ENCODE results near the gene TTC27. TPM values are rescaled to one million over a fixed set of nuclear protein-coding genes. Genes with fewer than 3 reads are reported as not detected.
A peak's percentile ranks its signal among the peaks of the same experiment; 100 is the strongest.

Gene TTC27
- total and polyA plus RNA-seq, 9 donors = 9.9 to 21.2 (median 15.3) TPM

DNA sequence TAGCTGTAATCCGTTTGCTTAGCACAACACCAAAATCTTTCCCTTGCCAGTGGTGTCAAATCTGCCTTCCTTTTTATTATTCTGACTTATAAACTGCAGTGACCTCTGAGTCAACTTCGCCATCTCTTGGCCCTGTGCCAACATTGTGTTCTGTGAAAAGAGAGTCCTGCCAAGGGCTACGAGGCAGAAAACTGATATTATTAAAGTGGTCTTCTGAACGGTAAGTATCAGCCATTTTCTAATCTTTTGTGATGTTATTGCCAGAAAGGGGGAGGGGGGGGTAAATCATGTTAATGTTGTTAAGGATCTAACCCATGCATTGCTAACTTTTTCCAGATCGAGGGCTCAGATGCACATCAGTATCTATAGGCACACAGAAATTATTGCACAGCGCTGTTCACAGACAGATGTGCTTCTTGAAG lies 197.5 kb downstream of the TTC27 start:
- WGBS, 3 donors = 29 to 33% (median 29%) methylated on average over 6 of the region's 6 CpGs
- DNase-seq = peak in 3 of 5 donors; percentile 9 to 37 (median 34)
- no peaks in the 10 kb centered on the region for H3K36me3 ChIP-seq
- H3K27ac ChIP-seq = no peak overlapping the region
- H3K4me1 ChIP-seq (ENCODE audit: insufficient read depth) = peaks cover 2% of the 10 kb centered on the region
- no peak overlapping the region for H3K4me3 ChIP-seq
- intact Hi-C loops (cut with DNase I) = no loop called here
- H3K9me3 ChIP-seq = no peaks in the 10 kb centered on the region
- TF ChIP-seq, protein P1, sequence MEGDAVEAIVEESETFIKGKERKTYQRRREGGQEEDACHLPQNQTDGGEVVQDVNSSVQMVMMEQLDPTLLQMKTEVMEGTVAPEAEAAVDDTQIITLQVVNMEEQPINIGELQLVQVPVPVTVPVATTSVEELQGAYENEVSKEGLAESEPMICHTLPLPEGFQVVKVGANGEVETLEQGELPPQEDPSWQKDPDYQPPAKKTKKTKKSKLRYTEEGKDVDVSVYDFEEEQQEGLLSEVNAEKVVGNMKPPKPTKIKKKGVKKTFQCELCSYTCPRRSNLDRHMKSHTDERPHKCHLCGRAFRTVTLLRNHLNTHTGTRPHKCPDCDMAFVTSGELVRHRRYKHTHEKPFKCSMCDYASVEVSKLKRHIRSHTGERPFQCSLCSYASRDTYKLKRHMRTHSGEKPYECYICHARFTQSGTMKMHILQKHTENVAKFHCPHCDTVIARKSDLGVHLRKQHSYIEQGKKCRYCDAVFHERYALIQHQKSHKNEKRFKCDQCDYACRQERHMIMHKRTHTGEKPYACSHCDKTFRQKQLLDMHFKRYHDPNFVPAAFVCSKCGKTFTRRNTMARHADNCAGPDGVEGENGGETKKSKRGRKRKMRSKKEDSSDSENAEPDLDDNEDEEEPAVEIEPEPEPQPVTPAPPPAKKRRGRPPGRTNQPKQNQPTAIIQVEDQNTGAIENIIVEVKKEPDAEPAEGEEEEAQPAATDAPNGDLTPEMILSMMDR (IDR thresholded peaks at IDR 0.05) = no peak
- TF ChIP-seq EP300 (IDR thresholded peaks at IDR 0.05) = no peak
- TF ChIP-seq POLR2A (IDR thresholded peaks at IDR 0.05) = no peak
- no peaks in the 10 kb centered on the region for H3K27me3 ChIP-seq

DNA sequence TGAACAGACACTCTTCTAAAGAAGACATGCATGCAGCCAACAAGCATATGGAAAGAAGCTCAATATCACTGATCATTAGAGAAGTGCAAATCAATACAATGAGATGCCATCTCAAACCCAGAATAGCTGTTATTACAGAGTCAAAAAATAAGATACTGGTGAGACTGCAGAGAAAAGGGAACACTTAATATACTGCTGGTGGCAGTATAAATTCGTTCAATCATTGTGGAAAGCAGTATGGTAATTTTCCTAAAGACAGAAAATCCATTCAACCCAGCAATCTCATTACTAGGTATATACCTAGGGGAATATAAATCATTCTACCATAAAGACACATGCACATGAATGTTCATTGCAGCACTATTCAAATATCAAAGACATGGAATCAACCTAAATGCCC lies 202.3 kb downstream of the TTC27 start:
- H3K9me3 ChIP-seq = no peaks in the 10 kb centered on the region
- no peak overlapping the region for H3K4me3 ChIP-seq
- intact Hi-C loops (cut with DNase I) = no loop called here
- TF ChIP-seq, protein P1 (IDR thresholded peaks at IDR 0.05) = no peak
- TF ChIP-seq POLR2A (IDR thresholded peaks at IDR 0.05) = no peak
- no peak for TF ChIP-seq EP300 (IDR thresholded peaks at IDR 0.05)
- H3K4me1 ChIP-seq (ENCODE audit: insufficient read depth) = no peaks in the 10 kb centered on the region
- DNase-seq = no peak
- no peaks in the 10 kb centered on the region for H3K27me3 ChIP-seq
- no peak overlapping the region for H3K27ac ChIP-seq
- no peaks in the 10 kb centered on the region for H3K36me3 ChIP-seq
- 94 to 97% (median 95%) methylated on average over 1 of the region's 1 CpG for WGBS, 3 donors

DNA sequence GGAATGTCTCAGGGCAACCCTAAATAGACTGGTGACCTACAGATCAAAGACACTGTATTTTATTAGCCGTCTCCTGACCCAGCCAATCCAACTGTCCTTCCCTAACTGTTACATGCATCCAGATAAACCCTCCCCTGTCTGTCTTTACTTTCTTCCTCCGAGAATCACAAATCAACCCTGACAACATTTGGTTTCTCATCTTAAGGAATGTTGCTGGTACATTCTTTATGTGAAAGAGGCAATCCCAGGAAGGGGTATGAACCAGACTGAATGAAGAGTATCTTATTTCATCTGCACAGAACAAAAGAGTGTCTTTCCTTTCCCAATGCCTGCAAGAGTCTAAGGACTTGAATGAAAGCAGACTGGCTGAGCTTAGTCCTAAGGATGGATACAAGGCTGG lies 205.0 kb downstream of the TTC27 start:
- no peaks in the 10 kb centered on the region for H3K36me3 ChIP-seq
- H3K4me3 ChIP-seq = no peak overlapping the region
- no peaks in the 10 kb centered on the region for H3K9me3 ChIP-seq
- no peaks in the 10 kb centered on the region for H3K4me1 ChIP-seq (ENCODE audit: insufficient read depth)
- intact Hi-C loops (cut with DNase I) = no loop called here
- H3K27ac ChIP-seq = no peak overlapping the region
- 53 to 68% (median 67%) methylated on average over 2 of the region's 2 CpGs for WGBS, 3 donors
- no peak for DNase-seq
- TF ChIP-seq EP300 (IDR thresholded peaks at IDR 0.05) (no peak), POLR2A (IDR thresholded peaks at IDR 0.05) (no peak)
- TF ChIP-seq, protein P1 (IDR thresholded peaks at IDR 0.05) = no peak
- H3K27me3 ChIP-seq = no peaks in the 10 kb centered on the region

DNA sequence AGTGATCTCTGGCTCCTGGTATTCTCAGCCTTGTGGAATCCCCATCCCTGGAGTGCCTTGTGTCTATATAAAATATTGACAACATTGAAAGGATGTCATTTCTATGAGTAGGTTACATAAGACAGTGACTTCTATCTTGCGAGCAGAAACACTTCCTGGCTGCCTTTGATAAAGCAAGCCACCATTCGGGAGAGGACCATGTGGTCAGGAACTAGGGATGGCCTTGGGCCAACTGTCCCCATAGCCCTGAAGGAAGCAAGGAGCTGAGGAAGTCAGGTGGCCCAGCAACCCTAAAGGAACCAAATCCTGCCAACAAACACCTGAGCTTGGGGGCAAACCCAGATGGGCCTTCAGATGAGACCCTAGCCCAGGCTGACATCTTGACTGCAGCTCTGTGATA lies 205.9 kb downstream of the TTC27 start:
- Histone ChIP-seq H3K4me1 (ENCODE audit: insufficient read depth) (no peaks in the 10 kb centered on the region), H3K27me3 (no peaks in the 10 kb centered on the region), H3K36me3 (no peaks in the 10 kb centered on the region), H3K4me3 (no peak overlapping the region), H3K27ac (no peak overlapping the region), H3K9me3 (no peaks in the 10 kb centered on the region)
- no peak for DNase-seq
- TF ChIP-seq POLR2A (IDR thresholded peaks at IDR 0.05) (no peak), EP300 (IDR thresholded peaks at IDR 0.05) (no peak)
- TF ChIP-seq, protein P1 (IDR thresholded peaks at IDR 0.05) = no peak
- WGBS, 3 donors = 43 to 66% (median 44%) methylated on average over 2 of the region's 2 CpGs
- intact Hi-C loops (cut with DNase I) = no loop called here

Measured in ovary (tissue), 9 donors.